ENCODE measurements around the gene ADAMTSL3. TPM values are rescaled to one million over a fixed set of nuclear protein-coding genes. Genes with fewer than 3 reads are reported as not detected.

The ADAMTSL3 gene
- total RNA-seq (ENCODE audit: low replicate concordance): 0.75 and 1.6 TPM in 2 replicates

GRCh38 chr15:83653639-83654378 lies at the start of gene ADAMTSL3:
TSS of gene ADAMTSL3 (plus strand) at chr15:83654123. CDS start at chr15:83655762, 1,639 bp downstream.

Other genes with a start within 250 kb of the ADAMTSL3 start
- not detected in 2 replicates for gene SH3GL3, start 206.8 kb upstream of the ADAMTSL3 start, total RNA-seq (ENCODE audit: low replicate concordance)